HepG2 (cell line): ENCODE results near the gene RABL6. TPM values are rescaled to one million over a fixed set of nuclear protein-coding genes. Genes with fewer than 3 reads are reported as not detected.
A peak's percentile ranks its signal among the peaks of the same experiment; 100 is the strongest.

ENCODE experiments used
- DNMT3B ChIP-seq: conservative IDR thresholded peaks from 2 replicates; pipeline ENCODE4 v1.6.1; 2016; ENCODE audit warnings: missing biosample characterization, control low read depth
- GATAD2A ChIP-seq: IDR thresholded peaks from 2 replicates; pipeline ENCODE4 v1.6.1; 2016
- JUN ChIP-seq: sonication (generic); formaldehyde crosslinking; IDR thresholded peaks from 2 replicates; pipeline ENCODE4 v1.4.0; 2020; ENCODE audit warnings: mild to moderate bottlenecking, missing genetic modification reagents
- KDM1A ChIP-seq: IDR thresholded peaks from 2 replicates; pipeline ENCODE4 v1.6.1; 2016; ENCODE audit warnings: missing compliant biosample characterization
- MAFF ChIP-seq: IDR thresholded peaks from 2 replicates; pipeline ENCODE4 v1.6.1; 2011; ENCODE audit warnings: low read depth, low read length, improper control_type of control experiment
- MYC ChIP-seq: sonication (generic); formaldehyde crosslinking; IDR thresholded peaks from 2 replicates; pipeline ENCODE4 v1.9.0; 2021; ENCODE audit warnings: missing genetic modification reagents, borderline replicate concordance
- NONO ChIP-seq, 2 experiments: fragments of 450-650 bp in 1 of 2; sonication (generic) in 1 of 2; formaldehyde crosslinking in 1 of 2; IDR thresholded peaks in 1 of 2; conservative IDR thresholded peaks in 1 of 2; 2 replicates each; pipeline versions ENCODE4 v1.6.1 to v1.8.0; 2017 to 2022; ENCODE audit warnings: mild to moderate bottlenecking in 1 of 2, missing genetic modification reagents in 1 of 2, moderate library complexity in 1 of 2
- NR3C1 ChIP-seq: sonication (generic); formaldehyde crosslinking; IDR thresholded peaks from 2 replicates; pipeline ENCODE4 v1.4.0; 2020; ENCODE audit warnings: missing genetic modification reagents
- SAFB2 ChIP-seq: sonication (generic); formaldehyde crosslinking; IDR thresholded peaks from 2 replicates; pipeline ENCODE4 v1.5.1; 2020; ENCODE audit warnings: missing genetic modification reagents, low read depth, mild to moderate bottlenecking, borderline replicate concordance
- SIX4 ChIP-seq: sonication (generic); formaldehyde crosslinking; IDR thresholded peaks from 2 replicates; pipeline ENCODE4 v1.4.0; 2020; ENCODE audit warnings: missing genetic modification reagents
- ZBTB1 ChIP-seq: sonication (generic); formaldehyde crosslinking; IDR thresholded peaks from 2 replicates; pipeline ENCODE4 v1.4.0; 2020; ENCODE audit warnings: missing genetic modification reagents, borderline replicate concordance
- ZBTB7B ChIP-seq: sonication (generic); formaldehyde crosslinking; IDR thresholded peaks from 2 replicates; pipeline ENCODE4 v1.4.0; 2020; ENCODE audit warnings: missing genetic modification reagents
- ZNF143 ChIP-seq: sonication (generic); formaldehyde crosslinking; IDR thresholded peaks from 2 replicates; pipeline ENCODE4 v1.4.0; 2020; ENCODE audit warnings: missing genetic modification reagents
- ZNF552 ChIP-seq: sonication (generic); formaldehyde crosslinking; IDR thresholded peaks from 2 replicates; pipeline ENCODE4 v1.9.0; 2022; ENCODE audit warnings: missing genetic modification reagents, mild to moderate bottlenecking, borderline replicate concordance
- ZNF788 ChIP-seq: sonication (generic); formaldehyde crosslinking; IDR thresholded peaks from 2 replicates; pipeline ENCODE4 v1.5.0; 2020; ENCODE audit warnings: mild to moderate bottlenecking, missing genetic modification reagents, borderline replicate concordance
- polyA plus RNA-seq, 8 experiments: library from polyadenylated mRNA; depleted of rRNA in 3 of 8; stranded (reverse) in 7 of 8; unstranded in 1 of 8; fragments of >200 nt; fragmentation: Illumina TruSeq in 4 of 8; extraction: Trizol in 4 of 8; gene quantifications; 2 replicates each; pipeline versions ENCODE4 v1.2.1 to v1.2.3, GENCODE V29; 2011 to 2016; ENCODE audit warnings: low read depth in 4 of 8, missing spikeins in 1 of 8, mixed read lengths in 1 of 8; ENCODE audit not compliant: insufficient read depth in 1 of 8
- total RNA-seq, 5 experiments: library from RNA; depleted of rRNA; stranded (reverse); fragments of >200 nt; fragmentation: Illumina TruSeq; extraction: Trizol; gene quantifications; 2 replicates each; pipeline ENCODE4 v1.2.3, GENCODE V29; 2016; ENCODE audit warnings: low read depth in 1 of 5
- TF ChIP-seq, protein P1 (sequence below): sonication (generic); formaldehyde crosslinking; IDR thresholded peaks from 2 replicates; pipeline ENCODE4 v1.4.0; 2020; ENCODE audit warnings: missing genetic modification reagents
- TF ChIP-seq, protein P2 (sequence below): sonication (generic); formaldehyde crosslinking; IDR thresholded peaks from 2 replicates; pipeline ENCODE4 v1.5.0; 2020; ENCODE audit warnings: mild to moderate bottlenecking, missing genetic modification reagents

Gene RABL6
- total and polyA plus RNA-seq, 2 of the 13 experiments (the other 11 are each of a cell fraction or from before 2014, with no cell fraction given), result 81.5 to 125 TPM

DNA sequence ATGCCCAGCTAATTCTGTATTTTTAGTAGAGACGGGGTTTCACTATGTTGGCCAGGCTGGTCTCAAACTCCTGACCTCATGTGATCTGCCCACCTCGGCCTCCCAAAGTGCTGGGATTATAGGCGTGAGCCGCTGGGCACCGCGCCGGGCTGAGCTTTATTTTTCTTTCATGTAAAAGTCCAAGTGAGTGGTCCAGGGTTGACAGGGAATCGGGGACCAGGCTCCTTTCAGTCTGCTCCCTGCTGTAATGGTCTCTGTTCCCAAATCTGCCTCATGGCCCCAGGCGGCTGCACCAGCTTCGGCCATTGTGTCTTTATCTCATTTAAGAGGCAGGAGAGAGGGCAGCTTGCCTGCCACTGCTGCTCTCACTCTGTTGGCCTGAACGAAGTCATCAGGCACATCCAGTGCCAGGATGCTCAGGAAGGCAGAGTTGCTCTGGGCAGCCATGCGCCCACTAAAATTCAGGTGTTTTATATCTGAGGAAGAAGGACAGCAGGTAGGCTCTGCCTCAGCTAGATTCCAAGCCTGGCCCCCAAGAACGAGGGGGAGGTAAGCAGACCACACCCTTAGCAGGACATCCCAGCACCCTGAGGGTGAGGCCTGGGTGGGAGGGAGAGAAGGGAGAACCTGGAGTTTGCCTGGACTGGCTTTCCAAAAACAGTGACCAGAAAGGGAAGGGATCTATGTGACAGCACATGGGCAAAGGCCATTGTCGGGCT lies 13.3 kb upstream of the RABL6 start (continued):
- no peak for TF ChIP-seq JUN (CRISPR knock-in tag)
- no peak for TF ChIP-seq ZNF143 (CRISPR knock-in tag)
- TF ChIP-seq NR3C1 (CRISPR knock-in tag), result no peak
- TF ChIP-seq GATAD2A (CRISPR knock-in tag), result no peak
- TF ChIP-seq ZBTB1 (CRISPR knock-in tag), result no peak
- TF ChIP-seq KDM1A (CRISPR knock-in tag), result no peak
- TF ChIP-seq, protein P1, sequence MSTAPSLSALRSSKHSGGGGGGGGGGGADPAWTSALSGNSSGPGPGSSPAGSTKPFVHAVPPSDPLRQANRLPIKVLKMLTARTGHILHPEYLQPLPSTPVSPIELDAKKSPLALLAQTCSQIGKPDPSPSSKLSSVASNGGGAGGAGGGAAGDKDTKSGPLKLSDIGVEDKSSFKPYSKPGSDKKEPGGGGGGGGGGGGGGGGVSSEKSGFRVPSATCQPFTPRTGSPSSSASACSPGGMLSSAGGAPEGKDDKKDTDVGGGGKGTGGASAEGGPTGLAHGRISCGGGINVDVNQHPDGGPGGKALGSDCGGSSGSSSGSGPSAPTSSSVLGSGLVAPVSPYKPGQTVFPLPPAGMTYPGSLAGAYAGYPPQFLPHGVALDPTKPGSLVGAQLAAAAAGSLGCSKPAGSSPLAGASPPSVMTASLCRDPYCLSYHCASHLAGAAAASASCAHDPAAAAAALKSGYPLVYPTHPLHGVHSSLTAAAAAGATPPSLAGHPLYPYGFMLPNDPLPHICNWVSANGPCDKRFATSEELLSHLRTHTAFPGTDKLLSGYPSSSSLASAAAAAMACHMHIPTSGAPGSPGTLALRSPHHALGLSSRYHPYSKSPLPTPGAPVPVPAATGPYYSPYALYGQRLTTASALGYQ (CRISPR knock-in tag), result no peak
- peak; percentile 36; the same call in 1 of the 2 replicates for TF ChIP-seq SAFB2 (CRISPR knock-in tag)
- TF ChIP-seq, protein P2, sequence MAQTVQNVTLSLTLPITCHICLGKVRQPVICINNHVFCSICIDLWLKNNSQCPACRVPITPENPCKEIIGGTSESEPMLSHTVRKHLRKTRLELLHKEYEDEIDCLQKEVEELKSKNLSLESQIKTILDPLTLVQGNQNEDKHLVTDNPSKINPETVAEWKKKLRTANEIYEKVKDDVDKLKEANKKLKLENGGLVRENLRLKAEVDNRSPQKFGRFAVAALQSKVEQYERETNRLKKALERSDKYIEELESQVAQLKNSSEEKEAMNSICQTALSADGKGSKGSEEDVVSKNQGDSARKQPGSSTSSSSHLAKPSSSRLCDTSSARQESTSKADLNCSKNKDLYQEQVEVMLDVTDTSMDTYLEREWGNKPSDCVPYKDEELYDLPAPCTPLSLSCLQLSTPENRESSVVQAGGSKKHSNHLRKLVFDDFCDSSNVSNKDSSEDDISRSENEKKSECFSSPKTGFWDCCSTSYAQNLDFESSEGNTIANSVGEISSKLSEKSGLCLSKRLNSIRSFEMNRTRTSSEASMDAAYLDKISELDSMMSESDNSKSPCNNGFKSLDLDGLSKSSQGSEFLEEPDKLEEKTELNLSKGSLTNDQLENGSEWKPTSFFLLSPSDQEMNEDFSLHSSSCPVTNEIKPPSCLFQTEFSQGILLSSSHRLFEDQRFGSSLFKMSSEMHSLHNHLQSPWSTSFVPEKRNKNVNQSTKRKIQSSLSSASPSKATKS (CRISPR knock-in tag), result no peak
- TF ChIP-seq MAFF, result no peak
- TF ChIP-seq ZBTB7B (CRISPR knock-in tag), result no peak
- peak; percentile 30; the same call in 1 of the 2 replicates for TF ChIP-seq ZNF788 (CRISPR knock-in tag)
- 0 out of 2 replicates have a peak, but pooled peaks have one; percentile 10 for TF ChIP-seq MYC (CRISPR knock-in tag)
- no peak for TF ChIP-seq SIX4 (CRISPR knock-in tag)
- no peak for TF ChIP-seq ZNF552 (CRISPR knock-in tag)
- TF ChIP-seq NONO (IDR thresholded peaks at IDR 0.05), result no peak
- TF ChIP-seq NONO (CRISPR knock-in tag; conservative IDR thresholded peaks at IDR 0.05), result 0 out of 2 replicates have a peak, but pooled peaks have one; percentile 2
- TF ChIP-seq DNMT3B, result no peak
- TF ChIP-seq, all 625 proteins: peak for 18
